ENCODE results near the gene DLG3.

DLG3 gene

DNA sequence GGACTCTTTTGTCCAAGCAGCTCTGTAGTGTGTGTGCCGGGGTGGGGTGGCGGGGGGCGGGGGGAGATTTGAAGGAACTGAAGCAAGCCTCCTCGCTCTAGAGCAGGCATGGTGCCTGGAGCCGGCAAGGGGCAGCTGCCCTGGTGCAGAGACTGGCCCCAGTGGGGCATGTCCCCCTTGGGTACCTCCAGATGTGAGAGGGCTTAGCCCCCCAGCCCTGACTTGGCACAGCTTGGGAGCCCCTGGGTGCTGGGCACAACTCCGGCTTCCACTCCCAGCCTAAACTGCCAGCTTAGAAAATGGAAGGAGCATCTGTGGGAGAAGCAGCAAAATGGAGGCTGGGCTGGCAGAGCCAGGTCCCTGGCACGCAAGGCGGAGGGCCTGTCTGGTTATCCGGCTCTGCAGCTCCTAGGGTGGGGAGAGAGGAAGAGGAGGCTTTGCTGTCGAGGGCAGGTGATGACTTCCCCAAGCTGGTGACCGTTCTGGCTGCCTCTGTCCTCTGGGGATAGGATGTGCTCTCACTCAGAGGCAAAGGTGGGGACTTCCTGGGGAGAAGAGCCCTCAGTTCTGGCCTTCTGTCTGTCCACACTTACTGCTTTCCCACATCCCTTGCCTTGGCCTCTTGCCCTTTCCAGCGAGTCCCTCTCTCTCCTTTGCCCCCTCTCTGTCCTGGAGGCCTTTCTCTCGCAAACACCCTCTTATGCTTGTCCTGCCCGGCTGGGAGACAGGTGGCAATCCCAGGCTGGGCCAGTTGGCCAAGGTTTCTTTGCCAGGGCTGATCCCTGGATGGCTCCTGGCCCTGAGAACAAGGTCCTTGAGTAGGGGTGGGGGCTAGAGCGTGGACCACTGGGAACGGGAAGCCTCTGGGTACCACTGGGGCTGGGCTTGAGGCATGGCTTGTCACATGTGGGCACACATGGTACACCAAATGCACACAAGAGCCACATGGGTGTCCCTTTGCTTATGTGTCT lies 2.0 kb downstream of the DLG3 start:
- H3K4me1 ChIP-seq (ENCODE audit: low read depth, poor library complexity, severe bottlenecking) = peaks cover 2% of the 10 kb centered on the region
- no peak overlapping the region for H3K27ac ChIP-seq
- H3K9ac ChIP-seq = no peak overlapping the region
- TF ChIP-seq, protein P1, sequence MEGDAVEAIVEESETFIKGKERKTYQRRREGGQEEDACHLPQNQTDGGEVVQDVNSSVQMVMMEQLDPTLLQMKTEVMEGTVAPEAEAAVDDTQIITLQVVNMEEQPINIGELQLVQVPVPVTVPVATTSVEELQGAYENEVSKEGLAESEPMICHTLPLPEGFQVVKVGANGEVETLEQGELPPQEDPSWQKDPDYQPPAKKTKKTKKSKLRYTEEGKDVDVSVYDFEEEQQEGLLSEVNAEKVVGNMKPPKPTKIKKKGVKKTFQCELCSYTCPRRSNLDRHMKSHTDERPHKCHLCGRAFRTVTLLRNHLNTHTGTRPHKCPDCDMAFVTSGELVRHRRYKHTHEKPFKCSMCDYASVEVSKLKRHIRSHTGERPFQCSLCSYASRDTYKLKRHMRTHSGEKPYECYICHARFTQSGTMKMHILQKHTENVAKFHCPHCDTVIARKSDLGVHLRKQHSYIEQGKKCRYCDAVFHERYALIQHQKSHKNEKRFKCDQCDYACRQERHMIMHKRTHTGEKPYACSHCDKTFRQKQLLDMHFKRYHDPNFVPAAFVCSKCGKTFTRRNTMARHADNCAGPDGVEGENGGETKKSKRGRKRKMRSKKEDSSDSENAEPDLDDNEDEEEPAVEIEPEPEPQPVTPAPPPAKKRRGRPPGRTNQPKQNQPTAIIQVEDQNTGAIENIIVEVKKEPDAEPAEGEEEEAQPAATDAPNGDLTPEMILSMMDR (conservative IDR thresholded peaks at IDR 0.05; ENCODE audit: low read depth, low read length) = no peak
- H3K79me2 ChIP-seq (ENCODE audit: insufficient read depth, low read depth) = no peaks in the 10 kb centered on the region
- H4K20me1 ChIP-seq (ENCODE audit: insufficient read depth) = no peaks in the 10 kb centered on the region
- H3K36me3 ChIP-seq (ENCODE audit: insufficient read depth) = no peaks in the 10 kb centered on the region
- H3K27me3 ChIP-seq (ENCODE audit: insufficient read depth, low read depth) = no peaks in the 10 kb centered on the region
- H3K4me2 ChIP-seq = no peak overlapping the region
- H3K4me3 ChIP-seq (IDR thresholded peaks at IDR 0.05; ENCODE audit: insufficient read depth, low read depth, low read length) = no peak overlapping the region
- H2AFZ ChIP-seq (ENCODE audit: low read depth) = no peak overlapping the region

DNA sequence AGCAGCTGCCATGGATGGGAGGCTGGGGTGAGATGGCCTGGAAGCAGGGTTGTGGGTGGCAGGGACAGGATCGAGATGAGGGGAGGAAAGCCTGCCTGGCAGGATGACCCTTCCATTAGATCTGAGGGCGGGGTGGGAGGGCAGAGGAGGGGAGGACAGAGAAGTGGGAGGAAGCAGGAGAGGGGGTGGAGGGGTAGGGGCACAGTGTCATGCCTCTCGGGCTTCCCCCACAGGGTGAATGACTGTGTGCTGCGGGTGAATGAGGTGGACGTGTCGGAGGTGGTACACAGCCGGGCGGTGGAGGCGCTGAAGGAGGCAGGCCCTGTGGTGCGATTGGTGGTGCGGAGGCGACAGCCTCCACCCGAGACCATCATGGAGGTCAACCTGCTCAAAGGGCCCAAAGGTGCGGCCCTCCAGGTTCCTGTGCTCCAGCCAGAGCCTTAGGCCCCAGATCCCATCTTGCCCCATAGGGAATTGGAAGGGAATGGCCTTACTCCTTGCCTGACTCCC lies 4.9 kb downstream of the DLG3 start:
- H2AFZ ChIP-seq (ENCODE audit: low read depth) = no peak overlapping the region
- TF ChIP-seq, protein P1 (conservative IDR thresholded peaks at IDR 0.05; ENCODE audit: low read depth, low read length) = no peak
- H3K27ac ChIP-seq = no peak overlapping the region
- H3K4me3 ChIP-seq (IDR thresholded peaks at IDR 0.05; ENCODE audit: insufficient read depth, low read depth, low read length) = no peak overlapping the region
- H3K4me2 ChIP-seq = no peak overlapping the region
- H3K9ac ChIP-seq = no peak overlapping the region
- H3K27me3 ChIP-seq (ENCODE audit: insufficient read depth, low read depth) = no peaks in the 10 kb centered on the region
- no peaks in the 10 kb centered on the region for H3K36me3 ChIP-seq (ENCODE audit: insufficient read depth)
- H4K20me1 ChIP-seq (ENCODE audit: insufficient read depth) = no peaks in the 10 kb centered on the region
- no peaks in the 10 kb centered on the region for H3K79me2 ChIP-seq (ENCODE audit: insufficient read depth, low read depth)
- peaks cover 23% of the 10 kb centered on the region for H3K4me1 ChIP-seq (ENCODE audit: low read depth, poor library complexity, severe bottlenecking)

DNA sequence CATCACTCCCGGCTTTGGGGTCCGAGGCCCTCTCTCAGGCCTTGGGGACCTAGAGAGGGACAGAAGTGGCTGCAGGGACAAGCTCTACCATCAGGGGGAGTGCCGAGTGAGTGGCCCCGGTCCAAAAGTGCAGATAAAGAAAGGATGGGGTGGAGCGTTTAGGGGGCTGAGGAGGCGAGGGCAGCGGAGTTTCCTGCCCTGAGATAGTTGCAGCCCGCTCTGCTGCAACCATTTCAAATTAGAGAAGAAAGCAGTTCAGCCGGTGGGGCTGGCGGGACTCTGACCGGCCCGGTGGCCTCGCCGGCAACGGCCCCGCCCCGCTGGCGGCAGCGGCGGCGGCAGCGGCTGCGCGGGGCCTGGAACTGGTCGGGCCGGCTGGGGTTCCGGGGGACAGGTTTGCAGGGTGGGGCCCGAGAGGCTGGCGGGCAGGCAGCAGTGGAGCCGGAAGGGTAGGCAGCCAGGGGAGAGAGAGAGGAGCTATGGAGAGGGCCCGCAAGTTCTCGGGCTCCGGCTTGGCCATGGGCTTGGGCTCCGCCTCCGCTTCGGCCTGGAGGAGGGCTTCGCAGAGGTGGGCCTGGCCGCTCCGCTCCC lies 7.6 kb downstream of the DLG3 start:
- peaks cover 13% of the 10 kb centered on the region; the same call in 1 of the 2 replicates for H3K79me2 ChIP-seq (ENCODE audit: insufficient read depth, low read depth)
- H3K9ac ChIP-seq = peak overlapping the region; percentile 46
- no peaks in the 10 kb centered on the region for H3K27me3 ChIP-seq (ENCODE audit: insufficient read depth, low read depth)
- H3K36me3 ChIP-seq (ENCODE audit: insufficient read depth) = no peaks in the 10 kb centered on the region
- peak overlapping the region; percentile 88 for H2AFZ ChIP-seq (ENCODE audit: low read depth)
- TF ChIP-seq, protein P1 (conservative IDR thresholded peaks at IDR 0.05; ENCODE audit: low read depth, low read length) = peak; percentile 73
- peaks cover 33% of the 10 kb centered on the region for H3K4me1 ChIP-seq (ENCODE audit: low read depth, poor library complexity, severe bottlenecking)
- peak overlapping the region; percentile 91 for H3K4me2 ChIP-seq
- no peak overlapping the region for H3K27ac ChIP-seq
- H3K4me3 ChIP-seq (IDR thresholded peaks at IDR 0.05; ENCODE audit: insufficient read depth, low read depth, low read length) = no peak overlapping the region
- H4K20me1 ChIP-seq (ENCODE audit: insufficient read depth) = no peaks in the 10 kb centered on the region

DNA sequence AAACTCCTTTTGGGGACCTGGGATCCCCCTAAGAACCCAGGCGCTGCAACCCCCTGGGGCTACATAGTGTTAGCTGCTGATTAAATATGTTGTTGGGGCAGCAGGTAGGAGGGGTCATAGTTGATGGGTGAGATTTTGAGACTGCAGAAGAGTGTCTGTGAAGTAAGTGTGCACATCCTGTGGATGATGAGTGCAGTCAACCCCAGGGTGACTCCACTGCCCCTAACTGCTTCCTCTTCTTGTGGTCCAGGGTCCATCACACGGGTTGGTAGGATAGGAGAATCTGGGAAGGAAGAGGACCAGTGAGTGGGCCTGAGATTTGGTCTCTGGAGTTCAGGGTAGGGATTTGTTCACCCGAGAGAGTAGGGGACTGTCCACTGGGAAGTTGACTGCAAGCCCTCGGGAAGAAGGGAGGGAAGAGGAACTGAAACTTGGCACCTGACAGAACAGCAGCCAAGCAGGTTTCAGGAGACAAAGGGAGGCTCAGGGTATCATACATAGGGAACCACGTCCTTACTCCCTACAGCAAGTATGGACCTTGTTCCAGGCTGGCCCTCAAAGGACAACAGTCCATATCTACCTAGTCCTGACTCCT lies 8.5 kb downstream of the DLG3 start:
- no peaks in the 10 kb centered on the region for H4K20me1 ChIP-seq (ENCODE audit: insufficient read depth)
- TF ChIP-seq, protein P1 (conservative IDR thresholded peaks at IDR 0.05; ENCODE audit: low read depth, low read length) = no peak
- no peaks in the 10 kb centered on the region for H3K36me3 ChIP-seq (ENCODE audit: insufficient read depth)
- H3K27me3 ChIP-seq (ENCODE audit: insufficient read depth, low read depth) = no peaks in the 10 kb centered on the region
- H2AFZ ChIP-seq (ENCODE audit: low read depth) = peak overlapping the region; percentile 88
- H3K4me3 ChIP-seq (IDR thresholded peaks at IDR 0.05; ENCODE audit: insufficient read depth, low read depth, low read length) = no peak overlapping the region
- H3K4me2 ChIP-seq = peak overlapping the region; percentile 91
- peaks cover 20% of the 10 kb centered on the region; the same call in 1 of the 2 replicates for H3K79me2 ChIP-seq (ENCODE audit: insufficient read depth, low read depth)
- no peak overlapping the region for H3K27ac ChIP-seq
- no peak overlapping the region for H3K9ac ChIP-seq
- peaks cover 34% of the 10 kb centered on the region for H3K4me1 ChIP-seq (ENCODE audit: low read depth, poor library complexity, severe bottlenecking)

Measured in KMS-11 (cell line).